ENCODE data around the gene TTL. TPM values are rescaled to one million over a fixed set of nuclear protein-coding genes. Genes with fewer than 3 reads are reported as not detected.

TTL gene
- total RNA-seq, 1 donor: 75.6 TPM

GRCh38 chr2:112449854-112450253, 32.1 kb upstream of the TTL start:
- DNase-seq (ENCODE audit: low read depth): no peak
- no peak overlapping the region for H3K4me3 ChIP-seq (ENCODE audit: low read depth, low read length)
- TF ChIP-seq, protein P1, sequence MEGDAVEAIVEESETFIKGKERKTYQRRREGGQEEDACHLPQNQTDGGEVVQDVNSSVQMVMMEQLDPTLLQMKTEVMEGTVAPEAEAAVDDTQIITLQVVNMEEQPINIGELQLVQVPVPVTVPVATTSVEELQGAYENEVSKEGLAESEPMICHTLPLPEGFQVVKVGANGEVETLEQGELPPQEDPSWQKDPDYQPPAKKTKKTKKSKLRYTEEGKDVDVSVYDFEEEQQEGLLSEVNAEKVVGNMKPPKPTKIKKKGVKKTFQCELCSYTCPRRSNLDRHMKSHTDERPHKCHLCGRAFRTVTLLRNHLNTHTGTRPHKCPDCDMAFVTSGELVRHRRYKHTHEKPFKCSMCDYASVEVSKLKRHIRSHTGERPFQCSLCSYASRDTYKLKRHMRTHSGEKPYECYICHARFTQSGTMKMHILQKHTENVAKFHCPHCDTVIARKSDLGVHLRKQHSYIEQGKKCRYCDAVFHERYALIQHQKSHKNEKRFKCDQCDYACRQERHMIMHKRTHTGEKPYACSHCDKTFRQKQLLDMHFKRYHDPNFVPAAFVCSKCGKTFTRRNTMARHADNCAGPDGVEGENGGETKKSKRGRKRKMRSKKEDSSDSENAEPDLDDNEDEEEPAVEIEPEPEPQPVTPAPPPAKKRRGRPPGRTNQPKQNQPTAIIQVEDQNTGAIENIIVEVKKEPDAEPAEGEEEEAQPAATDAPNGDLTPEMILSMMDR (IDR thresholded peaks at IDR 0.05; ENCODE audit: insufficient read depth, low read length): no peak

DNA sequence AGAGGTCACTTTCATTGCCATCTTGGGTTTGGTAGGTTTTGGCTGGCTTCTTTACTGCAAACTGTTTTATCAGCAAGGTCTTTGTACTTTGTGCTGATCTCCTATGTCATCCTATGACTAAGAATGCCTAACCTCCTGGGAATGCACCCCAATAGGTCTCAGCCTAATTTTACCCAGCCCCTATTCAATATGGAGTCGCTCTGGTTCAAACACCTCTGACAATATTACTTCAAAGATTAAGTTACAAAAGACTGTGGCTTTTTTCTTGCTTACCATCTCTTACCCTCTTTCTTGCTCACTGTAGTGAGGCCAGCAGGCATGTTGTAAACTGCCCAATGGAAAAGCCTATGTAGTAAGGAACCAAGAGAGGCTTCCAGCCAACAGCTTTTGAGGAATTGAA, 30.6 kb upstream of the TTL start:
- TF ChIP-seq, protein P1 (IDR thresholded peaks at IDR 0.05; ENCODE audit: insufficient read depth, low read length): no peak

GRCh38 chr2:112454586-112454985, 27.4 kb upstream of the TTL start:
- TF ChIP-seq, protein P1 (IDR thresholded peaks at IDR 0.05; ENCODE audit: insufficient read depth, low read length): no peak
- DNase-seq (ENCODE audit: low read depth): no peak
- H3K4me3 ChIP-seq (ENCODE audit: low read depth, low read length): no peak overlapping the region

More for the DNA sequence above, 30.6 kb upstream of the TTL start:
- H3K4me3 ChIP-seq (ENCODE audit: low read depth, low read length): no peak overlapping the region
- DNase-seq (ENCODE audit: low read depth): no peak

GRCh38 chr2:112459372-112459771, 22.6 kb upstream of the TTL start:
- TF ChIP-seq, protein P1 (IDR thresholded peaks at IDR 0.05; ENCODE audit: insufficient read depth, low read length): no peak
- no peak for DNase-seq (ENCODE audit: low read depth)
- H3K4me3 ChIP-seq (ENCODE audit: low read depth, low read length): no peak overlapping the region

GRCh38 chr2:112462178-112462577, 19.8 kb upstream of the TTL start:
- H3K4me3 ChIP-seq (ENCODE audit: low read depth, low read length): no peak overlapping the region
- TF ChIP-seq, protein P1 (IDR thresholded peaks at IDR 0.05; ENCODE audit: insufficient read depth, low read length): no peak
- DNase-seq (ENCODE audit: low read depth): no peak

DNA sequence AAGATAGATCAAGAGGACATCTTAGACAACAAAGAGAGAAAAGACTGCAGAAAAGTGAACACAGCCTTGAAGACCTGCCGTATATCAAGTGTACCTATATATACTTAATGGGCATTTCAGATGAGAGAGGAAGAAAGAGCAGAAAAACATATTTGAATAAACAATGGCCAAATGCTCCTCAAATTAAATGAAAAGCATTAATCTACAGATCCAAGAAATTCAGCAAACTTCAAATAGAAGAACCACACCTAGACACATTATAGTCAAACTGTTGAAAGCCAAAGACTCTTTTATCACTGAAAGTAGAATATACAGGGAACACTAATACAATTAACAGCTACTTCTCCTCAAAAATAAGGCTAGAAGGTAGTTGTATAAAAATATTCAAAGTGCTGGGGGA, 18.7 kb upstream of the TTL start:
- no peak for DNase-seq (ENCODE audit: low read depth)
- no peak overlapping the region for H3K4me3 ChIP-seq (ENCODE audit: low read depth, low read length)
- TF ChIP-seq, protein P1 (IDR thresholded peaks at IDR 0.05; ENCODE audit: insufficient read depth, low read length): no peak

- H3K4me3 ChIP-seq (ENCODE audit: low read depth, low read length): no peak overlapping the region
- peak; percentile 26 for DNase-seq (ENCODE audit: low read depth)
- TF ChIP-seq, protein P1 (IDR thresholded peaks at IDR 0.05; ENCODE audit: insufficient read depth, low read length): peak; percentile 35
Observed at GRCh38 chr2:112465382-112465781, 16.6 kb upstream of the TTL start.
